HS-5 (cell line): Measurements from ENCODE around the gene GABRG2.

Source experiments
- DNase-seq: peaks from one replicate; pipeline ENCODE4 v3.0.0-alpha.2; 2012; ENCODE audit warnings: low read depth

Gene GABRG2

GRCh38 chr5:162193012-162193411 lies 125.4 kb downstream of the GABRG2 start:
- no peak for DNase-seq

- no peak for DNase-seq
Observed at GRCh38 chr5:162196351-162196750, 128.8 kb downstream of the GABRG2 start.

DNA sequence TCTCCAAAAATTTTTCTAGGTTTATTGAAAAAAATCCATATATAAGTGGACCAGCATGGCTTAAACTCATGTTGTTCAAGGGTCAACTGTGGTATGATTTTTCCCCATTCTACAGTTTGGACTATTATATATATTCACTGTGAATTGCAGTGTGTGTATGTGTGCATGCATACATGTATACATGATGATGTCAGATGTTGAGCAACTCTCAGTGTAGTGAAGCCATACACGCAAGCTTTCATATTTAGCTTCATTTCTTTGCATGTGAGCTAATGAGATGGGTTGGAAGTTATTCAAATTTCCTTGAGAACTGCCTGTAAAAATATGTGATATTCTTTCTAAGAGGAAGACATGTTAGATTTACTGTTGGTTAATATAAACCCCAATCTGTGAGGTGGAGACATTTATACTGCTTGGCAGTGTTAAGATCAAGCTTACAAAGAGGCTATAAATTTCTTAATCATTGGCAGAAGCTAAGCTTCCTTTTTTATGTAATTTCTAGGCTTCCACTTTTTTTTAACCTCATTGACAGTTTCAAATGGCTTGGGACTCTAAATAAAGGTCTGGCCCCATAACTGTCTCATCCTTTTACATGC lies 134.8 kb downstream of the GABRG2 start:
- DNase-seq, result no peak
